Activated CD4-positive, CD25-positive, alpha-beta regulatory T cell treated with anti-CD3 and anti-CD28 coated beads, Interleukin-2, amount 50 U/mL, for 16 hours (primary cell): ENCODE results near the gene NFASC.

Experiments
- DNase-seq: peaks from one replicate; pipeline ENCODE4 v3.0.0-alpha.2; 2020; ENCODE audit warnings: low read depth, low spot score

The NFASC gene

DNA sequence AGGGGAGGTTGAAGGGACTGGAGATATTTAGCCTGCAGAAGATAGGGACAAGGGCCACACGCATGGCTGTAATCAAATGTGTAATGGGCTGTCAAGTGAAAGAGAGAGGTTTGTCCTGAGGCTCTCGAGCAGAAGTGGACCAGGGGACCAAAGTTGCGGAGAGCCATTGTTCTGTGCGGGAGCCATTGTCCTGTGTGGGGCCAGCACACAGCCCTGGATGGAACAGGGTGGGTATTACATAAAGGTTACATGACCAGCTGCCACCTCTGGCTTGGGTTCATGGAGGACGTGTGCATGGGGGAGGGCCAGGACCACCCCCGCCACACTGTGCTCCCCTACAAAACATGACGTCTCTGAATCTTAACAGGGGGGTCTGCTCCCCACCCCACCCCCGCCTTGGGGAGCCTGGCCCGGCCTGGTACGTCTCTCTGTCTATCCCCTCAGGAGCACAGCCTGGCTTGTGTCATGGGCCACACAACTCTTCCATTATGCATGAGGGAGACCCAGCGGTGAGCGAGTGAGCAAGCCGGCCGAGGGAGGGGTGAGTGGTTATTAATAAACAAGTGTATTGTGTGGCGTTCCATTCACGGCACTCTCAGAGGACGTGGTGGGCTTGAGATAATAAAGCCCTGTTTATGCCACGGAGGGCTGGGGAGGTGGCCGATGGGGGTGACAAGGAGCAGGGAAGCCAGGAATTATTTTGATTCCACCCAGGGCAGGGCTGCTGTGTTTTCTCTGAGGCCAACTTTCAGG, at the start of gene NFASC:
Gene NFASC, plus strand, starts transcription at position 703 of the 753 bp plus-strand sequence. CDS start 73,454 bp downstream, outside the sequence.
- no peak for DNase-seq

DNA sequence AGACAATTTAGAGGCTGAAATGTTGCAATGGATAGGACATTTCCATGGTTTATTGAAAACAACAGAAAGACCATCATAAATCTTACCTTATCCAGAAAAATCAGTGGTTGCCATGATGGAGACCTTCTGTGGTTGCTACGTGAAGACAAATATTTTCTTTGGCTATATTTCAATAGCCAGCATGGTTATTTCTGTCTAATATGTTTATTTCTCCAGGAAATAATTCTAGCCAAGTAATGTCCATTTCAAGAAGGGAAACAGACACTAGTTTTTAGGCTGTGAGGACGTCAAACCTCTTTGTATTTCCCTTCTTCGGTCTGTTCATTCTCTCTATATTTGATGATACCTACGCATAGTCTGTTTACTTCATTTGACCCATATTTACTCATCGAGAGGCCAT, 49.2 kb upstream of the NFASC start:
- DNase-seq, result no peak

DNA sequence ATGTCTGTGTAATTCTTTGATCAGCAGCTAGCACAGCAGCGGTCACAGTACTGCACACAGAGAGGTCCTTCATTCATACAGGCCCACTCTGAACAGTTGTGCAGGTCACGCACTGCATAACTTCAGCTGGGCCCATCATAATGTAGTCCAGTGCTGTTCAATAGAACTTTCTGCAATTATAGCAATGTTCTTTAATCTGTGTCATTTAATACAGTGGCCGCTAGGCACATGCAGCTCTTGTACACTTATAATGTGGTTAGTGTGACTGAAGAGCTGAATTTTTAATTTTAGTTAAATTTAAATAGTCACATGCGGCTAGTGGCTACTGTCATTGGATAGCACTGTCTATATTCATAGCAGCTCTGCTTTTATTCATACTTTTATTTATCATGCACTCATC, 48.7 kb upstream of the NFASC start:
- DNase-seq, result no peak

DNA sequence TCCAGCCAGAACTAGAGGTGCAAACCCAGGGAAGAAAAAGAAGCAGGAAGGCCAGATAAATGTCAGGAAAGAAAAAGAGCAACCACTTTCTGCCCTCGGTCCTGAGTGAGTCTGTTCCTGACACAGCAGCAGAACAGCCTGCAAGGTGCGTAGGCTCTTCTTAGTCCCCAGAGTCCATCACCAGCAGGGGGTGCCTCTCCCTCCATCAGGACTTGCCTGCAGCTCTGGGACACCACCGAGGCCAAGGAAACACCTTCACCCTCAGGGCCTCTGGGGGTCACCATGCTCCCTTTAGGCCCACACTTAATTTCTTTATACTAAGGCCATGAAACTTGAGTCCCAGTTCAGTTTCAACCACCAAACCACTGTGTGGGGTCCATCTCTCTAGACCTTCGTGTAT, 43.7 kb upstream of the NFASC start:
- DNase-seq, result no peak

DNA sequence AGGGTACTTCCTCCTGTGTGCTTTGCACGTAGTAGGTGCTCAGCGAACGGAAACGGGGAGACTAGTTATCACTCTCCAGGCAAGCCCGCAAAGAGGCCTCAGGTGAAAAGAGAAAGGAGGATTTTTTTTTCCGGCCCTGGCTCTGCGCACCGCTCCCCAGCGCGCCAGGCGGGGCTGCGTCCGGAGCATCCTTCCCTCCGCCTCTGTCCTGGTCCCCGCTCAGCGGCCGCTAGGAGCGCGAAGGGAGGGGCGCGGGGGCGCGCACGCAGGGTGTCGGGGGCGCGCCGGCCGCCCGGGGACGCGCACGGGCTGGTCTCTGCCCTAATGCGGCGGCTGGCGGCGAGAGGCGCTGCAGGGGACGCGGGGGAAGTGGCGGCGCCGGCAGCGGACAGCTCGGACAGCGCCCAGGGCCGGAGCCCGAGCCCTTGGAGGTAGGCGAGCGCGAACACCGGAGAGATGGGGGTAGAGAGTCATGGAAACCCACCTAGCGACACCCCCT, 42.3 kb upstream of the NFASC start:
- no peak for DNase-seq

DNA sequence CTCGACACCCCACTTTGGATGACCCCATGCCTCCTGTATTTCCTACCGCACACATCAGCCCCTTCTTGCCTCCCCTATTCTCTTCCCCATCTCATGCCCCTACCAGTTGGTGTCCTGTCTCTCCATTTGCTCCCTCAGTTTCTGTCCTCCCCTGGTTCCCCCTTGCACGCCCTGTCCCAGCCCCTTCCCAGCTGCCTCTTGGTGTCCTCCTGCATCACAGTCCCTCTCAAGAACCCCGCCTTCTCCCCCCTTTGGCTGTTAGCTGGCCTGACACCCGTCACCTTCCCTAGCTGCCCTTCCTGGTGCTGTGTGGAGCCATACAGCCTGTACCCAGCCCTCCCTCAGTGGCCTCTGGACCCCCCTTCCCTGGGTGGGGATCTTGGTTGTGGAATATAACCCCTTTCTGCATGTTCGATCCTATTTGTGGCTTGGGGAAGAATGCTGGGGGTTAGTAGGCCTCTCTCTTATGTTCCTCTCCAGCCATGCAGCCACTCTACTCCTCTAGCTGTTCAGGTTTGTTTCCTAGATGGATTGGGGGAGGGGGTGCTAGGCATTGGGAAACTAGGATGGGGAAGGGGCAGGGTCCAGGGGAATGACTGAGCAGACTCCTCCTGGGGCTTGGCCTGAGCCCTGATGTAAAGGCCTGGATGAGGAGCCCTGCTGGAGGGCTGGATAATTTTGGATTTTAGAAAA, 41.4 kb upstream of the NFASC start:
- DNase-seq, result no peak

DNA sequence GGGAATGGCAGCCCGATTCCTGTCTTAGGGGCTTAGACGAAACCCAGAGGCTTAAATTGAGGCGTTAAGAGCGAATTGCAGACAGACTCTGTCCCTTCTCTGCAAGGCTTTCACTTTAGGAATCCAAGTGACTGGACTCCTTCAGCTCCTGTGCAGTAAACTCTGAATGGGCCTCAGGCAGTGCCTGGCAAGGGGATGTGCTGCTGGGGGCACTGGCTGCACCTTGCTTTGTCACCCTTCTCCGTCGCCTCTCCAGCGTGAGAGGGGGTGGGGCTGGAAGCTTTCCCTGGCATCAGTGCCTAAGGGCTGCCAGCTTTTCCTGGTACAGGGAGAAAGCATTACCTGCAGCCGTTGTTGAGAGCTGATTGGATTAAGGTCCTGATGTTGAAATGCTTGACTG, 39.9 kb upstream of the NFASC start:
- DNase-seq, result no peak

DNA sequence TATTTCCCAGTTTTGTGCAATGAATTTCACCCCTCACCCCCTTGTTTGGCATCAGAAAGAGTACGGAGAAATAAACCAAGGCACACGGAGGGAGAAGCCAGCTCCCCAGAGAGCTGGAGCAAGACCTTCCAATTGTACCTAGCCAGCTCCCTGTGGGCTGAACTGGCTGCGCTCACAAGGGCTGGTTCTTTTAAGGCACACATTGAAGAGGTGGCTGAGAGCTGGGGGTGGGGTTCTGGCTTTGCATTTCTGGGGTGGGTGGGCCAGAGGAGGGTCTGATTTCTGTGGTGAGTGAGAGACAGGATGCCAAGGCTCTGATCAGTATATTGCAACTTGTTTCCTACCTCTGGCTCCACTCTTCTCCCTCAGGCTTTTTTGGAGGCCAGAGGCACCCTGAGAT, 39.5 kb upstream of the NFASC start:
- no peak for DNase-seq

DNA sequence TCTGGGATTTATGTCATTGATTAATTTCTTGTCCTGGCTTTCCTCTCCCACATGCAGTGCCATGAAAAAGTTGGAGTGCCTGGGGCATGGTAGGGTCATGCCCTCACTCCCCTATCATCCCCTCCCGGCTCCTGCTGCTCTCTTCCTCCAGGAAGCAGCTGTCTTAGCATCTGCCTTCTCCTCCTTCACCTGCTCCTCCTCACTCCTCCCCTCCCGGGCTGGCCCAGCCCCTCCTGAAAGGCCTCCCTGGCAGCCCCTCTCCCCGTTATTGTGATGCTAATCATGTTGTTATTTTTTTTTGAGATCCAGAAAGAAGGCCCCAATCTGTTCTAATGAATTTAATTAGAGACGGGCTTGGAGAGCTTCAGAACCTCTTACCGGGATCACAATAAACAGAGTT, 36.3 kb upstream of the NFASC start:
- no peak for DNase-seq

DNA sequence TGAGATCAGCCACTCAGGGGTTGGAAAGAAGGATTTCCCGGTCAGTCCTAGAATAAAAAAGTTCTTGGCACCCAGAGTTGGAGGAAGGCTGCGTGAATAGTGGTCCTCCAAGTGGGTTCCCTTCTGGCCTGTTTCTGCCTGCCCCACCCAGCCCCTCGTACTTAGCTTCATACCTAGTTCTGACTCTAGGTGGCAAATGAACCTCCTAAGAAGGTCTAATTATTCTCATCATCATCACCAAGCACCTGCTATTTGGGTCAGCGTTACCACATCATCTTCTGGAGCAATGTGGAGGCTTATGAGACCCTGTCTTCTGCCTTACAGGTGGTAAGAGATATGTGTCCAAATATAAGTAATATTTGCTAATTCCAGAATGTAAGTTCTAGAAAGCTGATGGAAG, 35.9 kb upstream of the NFASC start:
- DNase-seq, result no peak

DNA sequence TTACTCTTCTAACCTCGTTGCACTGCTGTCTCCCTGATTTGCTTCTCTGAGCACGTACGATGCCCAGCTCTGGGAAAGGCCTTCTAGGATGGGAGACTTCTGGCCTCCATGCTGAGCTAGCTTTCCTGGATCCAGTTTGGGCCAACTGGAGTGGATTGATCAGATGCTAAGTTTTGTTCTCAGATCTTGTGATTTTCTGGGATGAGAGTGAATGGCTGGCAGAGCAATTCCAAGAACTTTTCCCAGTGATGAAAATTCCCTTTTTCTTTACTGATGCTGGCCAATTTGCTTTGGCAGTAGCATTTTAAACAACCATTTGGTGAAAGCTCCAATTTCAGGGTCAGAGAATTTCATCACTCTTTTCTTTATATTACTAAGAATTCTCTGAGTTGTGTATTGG, 34.9 kb upstream of the NFASC start:
- DNase-seq, result no peak

DNA sequence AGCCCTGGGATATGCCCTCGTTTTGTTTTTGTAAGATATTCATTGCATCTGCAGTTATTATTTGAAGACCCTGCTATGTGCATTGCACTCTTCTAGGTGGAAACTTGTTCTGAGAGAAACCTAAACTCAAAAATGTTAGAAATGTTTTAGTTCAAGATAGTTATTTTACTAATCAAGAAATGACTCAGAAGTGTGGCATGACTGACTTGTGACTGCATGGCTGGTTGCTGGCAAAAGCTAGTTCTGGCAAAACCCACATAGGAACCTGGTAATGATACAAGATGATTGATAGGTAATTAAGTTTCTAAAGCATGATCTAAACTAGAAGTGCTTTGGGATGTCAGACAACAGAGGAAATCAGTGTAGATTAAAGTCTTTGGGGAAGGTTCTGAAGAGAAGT, 33.8 kb upstream of the NFASC start:
- DNase-seq, result no peak

DNA sequence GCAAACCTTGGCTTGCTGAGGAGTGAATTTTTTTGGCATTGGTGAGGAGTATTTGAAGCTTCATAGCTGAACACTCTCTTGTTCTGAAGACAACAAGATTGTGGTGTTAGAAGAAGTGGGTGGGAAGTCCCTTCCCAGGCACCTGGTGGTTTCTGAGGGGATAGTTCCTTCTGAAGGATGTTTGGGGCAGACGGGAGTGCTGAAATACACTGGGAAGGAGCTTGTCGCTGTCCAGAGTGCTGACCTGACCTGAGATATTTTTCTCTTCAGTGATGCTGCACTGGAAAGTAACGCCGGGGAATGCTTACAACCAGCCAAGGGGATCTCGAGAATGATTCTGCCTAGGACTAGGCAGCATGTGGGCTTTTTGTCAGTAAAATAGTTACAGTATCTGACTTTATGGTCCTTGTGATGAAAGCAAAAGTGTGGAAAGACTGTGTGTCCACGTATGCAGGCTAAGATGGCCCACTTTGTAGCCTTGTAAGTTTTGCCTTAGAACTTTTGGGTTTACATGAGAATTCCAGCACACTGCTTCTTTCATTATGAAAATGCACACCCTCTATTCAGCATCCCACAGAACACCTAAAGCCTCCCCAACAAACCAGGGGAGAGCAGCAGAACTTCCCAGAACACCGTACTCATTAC, 33.1 kb upstream of the NFASC start:
- DNase-seq, result no peak

DNA sequence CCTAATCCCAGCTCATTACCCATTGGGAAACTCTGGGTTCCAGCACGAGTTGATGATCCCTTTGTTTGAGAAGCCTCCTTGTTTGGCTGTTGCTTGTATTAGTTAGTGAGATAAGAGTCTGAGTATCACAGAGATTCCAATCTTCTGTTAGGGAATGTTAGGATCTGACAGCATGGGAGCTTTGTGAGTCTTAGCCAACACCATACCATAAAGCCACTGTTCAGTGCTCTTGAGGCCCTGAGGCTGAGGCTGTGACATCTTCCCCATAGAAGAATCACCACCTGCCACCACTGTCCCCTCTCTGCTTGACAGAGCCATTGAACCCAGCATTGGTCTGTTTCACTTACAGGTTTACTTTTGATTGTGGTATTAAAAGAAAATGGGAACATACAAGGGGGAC, 29.3 kb upstream of the NFASC start:
- DNase-seq, result no peak

DNA sequence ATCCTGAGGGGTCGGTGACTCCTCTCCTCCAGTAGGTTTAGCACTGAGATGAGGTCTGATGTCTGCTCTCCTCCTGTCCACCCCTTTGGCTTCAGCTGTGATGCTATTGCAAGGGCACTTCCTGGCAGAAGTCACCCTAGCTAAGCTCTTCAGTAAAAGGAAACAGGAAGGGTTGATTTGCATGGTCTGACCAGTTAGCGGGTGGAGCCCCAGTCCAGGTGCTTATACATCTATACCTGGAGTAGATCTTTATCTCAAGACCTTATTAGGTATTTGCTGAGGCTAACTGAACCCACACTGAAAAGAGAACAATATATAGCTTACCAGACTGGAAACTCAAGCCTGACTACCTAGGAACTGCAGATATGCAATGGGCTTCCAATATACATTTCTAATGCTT, 28.9 kb upstream of the NFASC start:
- DNase-seq, result no peak

DNA sequence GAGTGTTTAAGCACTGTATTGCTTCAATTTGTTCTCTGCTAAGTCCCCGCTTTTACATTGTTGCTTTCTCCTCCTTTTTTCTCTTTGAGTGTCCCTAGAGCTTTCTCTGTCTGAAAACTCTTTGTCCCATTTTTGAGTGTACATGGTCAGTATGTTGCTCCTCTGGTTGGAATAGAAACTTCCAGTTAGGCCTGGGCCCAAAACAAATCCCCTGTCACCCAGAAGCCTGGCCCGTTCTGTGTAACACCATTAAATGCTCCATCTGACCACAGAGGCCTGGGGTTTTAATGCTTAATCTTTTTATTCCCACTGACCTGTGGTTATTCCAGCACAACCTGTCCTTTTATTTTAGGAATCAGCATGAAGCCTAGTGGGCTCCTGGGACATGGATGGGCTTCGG, 28.3 kb upstream of the NFASC start:
- DNase-seq, result no peak

DNA sequence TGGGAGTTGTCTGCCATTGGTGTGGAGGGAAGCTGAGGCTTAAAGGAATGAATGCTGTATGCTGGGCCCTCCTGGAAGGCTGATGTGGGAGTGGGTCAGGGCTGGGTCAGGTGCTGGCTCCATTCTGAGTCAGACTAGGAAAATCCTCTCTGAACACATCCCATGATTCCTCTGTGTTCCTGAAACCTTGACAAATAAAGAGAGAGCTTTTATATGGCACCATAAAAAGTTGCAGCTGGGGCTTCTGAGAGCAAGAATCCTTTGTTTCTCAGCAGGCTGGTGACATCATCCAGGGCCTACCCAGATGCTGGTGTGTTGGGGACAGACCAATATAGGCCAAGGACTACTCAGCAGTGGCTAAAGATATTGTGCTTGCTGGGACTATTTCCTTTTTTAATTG, 27.8 kb upstream of the NFASC start:
- no peak for DNase-seq

DNA sequence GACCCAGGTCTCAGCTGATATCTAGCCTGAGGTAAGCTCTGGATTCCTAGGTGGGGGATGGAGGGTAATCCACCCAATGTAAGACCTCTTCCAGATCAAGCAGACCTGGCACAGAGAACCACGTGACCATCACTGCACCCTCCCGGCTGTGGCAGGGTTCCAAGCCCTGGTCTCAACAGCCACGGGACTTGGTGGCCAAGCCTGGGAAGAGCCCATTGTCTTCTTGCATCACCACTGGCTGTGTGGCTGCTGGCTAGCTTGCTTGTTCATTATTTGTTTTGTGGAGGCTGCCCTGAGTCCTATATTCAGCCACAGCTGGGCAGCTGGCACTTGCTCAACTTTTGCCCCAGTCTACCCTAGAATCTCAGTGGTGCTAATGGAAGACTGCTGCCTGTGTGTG, 24.1 kb upstream of the NFASC start:
- DNase-seq, result no peak

DNA sequence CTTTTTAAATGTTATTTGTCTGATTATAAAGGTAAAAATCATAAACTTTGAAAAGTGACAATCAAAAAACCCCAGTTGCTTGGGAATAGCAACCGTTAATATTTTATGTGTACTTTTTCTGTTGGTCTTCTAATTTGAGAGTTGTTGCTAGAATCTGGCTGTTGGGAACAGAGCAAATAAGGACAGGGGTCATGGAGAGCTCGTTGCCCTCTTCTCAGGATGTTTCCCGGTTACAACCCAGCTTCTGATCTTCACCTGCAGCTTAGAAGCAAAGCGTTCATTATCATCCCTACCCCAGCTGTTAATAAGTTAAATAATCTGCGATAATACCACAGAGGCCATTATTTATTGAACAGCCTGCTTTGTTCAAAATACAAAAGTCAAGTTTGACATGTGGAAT, 22.1 kb upstream of the NFASC start:
- no peak for DNase-seq

DNA sequence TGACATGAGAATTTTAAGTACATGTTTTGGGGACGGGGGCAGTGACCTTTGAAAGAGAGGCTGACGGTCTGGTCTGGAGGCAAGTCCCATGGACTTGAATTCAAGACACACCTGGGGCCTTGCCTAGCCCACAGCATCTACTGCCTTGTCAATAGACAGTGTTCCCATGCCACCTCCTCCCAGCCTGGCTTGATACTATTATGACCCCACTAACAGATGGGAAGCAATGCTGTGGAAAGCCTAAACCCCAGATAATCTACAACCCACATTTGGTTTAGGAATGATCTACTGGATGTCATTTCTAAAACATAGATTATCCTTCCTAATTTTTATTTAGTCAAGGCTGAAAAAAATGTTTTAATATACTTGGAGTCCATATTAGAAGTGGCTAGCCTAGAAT, 17.8 kb upstream of the NFASC start:
- DNase-seq, result no peak

DNA sequence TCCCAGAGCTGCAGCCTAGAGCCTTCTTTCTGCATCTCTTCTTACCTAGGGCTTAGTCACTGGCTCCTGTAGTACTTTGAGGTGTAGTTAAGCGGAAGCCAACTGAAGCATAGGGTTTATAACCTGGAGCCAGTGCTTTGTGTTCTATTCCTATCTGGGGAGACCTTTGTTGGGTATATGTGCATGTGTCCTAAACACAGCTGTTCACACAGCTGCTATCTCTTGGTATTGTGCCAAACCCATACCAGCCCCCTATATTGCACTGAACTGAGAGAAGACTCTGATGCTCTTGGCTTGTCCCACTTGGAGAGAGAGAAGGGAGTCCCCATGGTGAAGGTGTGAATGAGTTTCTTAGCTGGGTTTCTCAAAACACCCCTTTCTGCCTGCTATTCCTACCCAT, 17.2 kb upstream of the NFASC start:
- no peak for DNase-seq

DNA sequence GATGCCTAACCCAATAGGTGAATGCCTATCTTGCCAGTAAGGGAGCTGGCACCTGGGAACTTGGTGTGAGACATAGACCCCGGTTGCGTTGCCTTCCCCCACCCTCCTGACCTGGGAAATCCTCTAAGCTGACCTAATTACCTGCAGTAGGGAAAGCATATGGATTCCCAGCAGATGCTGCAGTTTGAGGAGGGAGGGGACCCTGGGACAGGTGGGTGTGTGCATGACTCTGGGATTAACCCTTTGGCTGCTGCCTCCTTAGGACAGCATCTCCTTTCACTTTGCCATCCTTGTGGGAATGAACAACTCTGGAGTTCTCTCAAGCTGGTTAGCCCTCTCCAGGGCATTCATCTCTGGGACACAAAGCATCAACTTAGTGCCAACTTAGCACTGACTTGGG, 16.4 kb upstream of the NFASC start:
- DNase-seq, result no peak

DNA sequence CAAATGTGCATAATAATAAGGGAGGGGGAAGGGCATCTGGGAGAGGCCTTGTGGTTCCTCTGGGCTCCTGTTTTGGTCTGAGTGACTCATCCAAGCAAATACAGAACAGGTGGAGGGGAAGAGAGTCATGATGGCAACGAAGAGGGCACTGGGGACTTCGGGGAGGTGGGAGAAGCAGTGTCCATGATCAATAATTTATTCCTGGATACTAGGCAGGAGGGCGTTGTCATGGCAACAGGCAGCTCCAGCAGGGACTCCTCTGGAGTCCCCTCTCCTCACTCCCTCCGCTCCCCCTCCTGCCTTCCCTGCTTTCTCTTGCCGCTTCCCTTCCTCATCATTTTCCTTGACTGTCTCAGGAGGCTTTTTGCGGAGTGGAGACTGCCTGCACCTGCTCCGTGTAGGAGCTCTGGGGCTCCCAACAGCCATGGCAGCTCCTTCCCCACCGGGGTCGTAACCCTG, 12.3 kb upstream of the NFASC start:
- no peak for DNase-seq
